DOHH2 (cell line): ENCODE measurements around the gene NR3C2.

ENCODE experiments used
- H3F3A ChIP-seq: fragments of 200-600 bp; sonication (generic), shearing (Covaris generic); 2 replicates; pipeline ENCODE4 v1.6.0; 2016; ENCODE audit warnings: antibody characterized with exemption, mild to moderate bottlenecking; ENCODE audit not compliant: control insufficient read depth, insufficient read depth
- H3K27ac ChIP-seq: fragments of 200-600 bp; sonication (generic); 2 replicates; pipeline ENCODE4 v1.5.1; 2014; ENCODE audit warnings: low read depth, mild to moderate bottlenecking, low read length, moderate library complexity
- H3K27me3 ChIP-seq: fragments of 200-600 bp; sonication (generic); 2 replicates; pipeline ENCODE4 v1.6.1; 2014; ENCODE audit warnings: mild to moderate bottlenecking, low read length, mixed read lengths; ENCODE audit not compliant: control insufficient read depth
- H3K36me3 ChIP-seq: fragments of 200-600 bp; sonication (generic); 2 replicates; pipeline ENCODE4 v1.6.1; 2014; ENCODE audit warnings: mild to moderate bottlenecking, low read length, moderate library complexity, mixed read lengths; ENCODE audit not compliant: control insufficient read depth
- H3K4me1 ChIP-seq: fragments of 200-600 bp; sonication (generic); 2 replicates; pipeline ENCODE4 v1.6.1; 2014; ENCODE audit warnings: mild to moderate bottlenecking, low read length, mixed read lengths; ENCODE audit not compliant: control insufficient read depth
- H3K4me2 ChIP-seq: fragments of 200-600 bp; sonication (generic); 2 replicates; pipeline ENCODE4 v1.6.0; 2014; ENCODE audit warnings: mild to moderate bottlenecking, low read length, moderate library complexity
- H3K4me3 ChIP-seq: fragments of 200-600 bp; sonication (generic); 2 replicates; pipeline ENCODE4 v1.5.1; 2014; ENCODE audit warnings: mild to moderate bottlenecking, low read length, mixed read lengths
- H3K79me2 ChIP-seq: fragments of 200-600 bp; sonication (generic); 2 replicates; pipeline ENCODE4 v1.6.1; 2014; ENCODE audit warnings: mild to moderate bottlenecking, low read length, mixed read lengths; ENCODE audit not compliant: control insufficient read depth
- H3K9me2 ChIP-seq: fragments of 200-600 bp; sonication (generic); replicated peaks from 2 replicates; pipeline ENCODE4 v1.6.1; 2014; ENCODE audit warnings: mild to moderate bottlenecking, low read length, mixed read lengths; ENCODE audit not compliant: control insufficient read depth
- H3K9me3 ChIP-seq: fragments of 200-600 bp; sonication (generic); 2 replicates; pipeline ENCODE4 v1.6.1; 2014; ENCODE audit warnings: antibody characterized with exemption, low read length, mixed read lengths; ENCODE audit not compliant: control insufficient read depth, insufficient read depth
- H4K20me1 ChIP-seq: fragments of 200-600 bp; sonication (generic); 2 replicates; pipeline ENCODE4 v1.6.0; 2014; ENCODE audit warnings: low read depth, mild to moderate bottlenecking, antibody characterized with exemption, low read length, moderate library complexity; ENCODE audit not compliant: control insufficient read depth, insufficient read depth
- CTCF ChIP-seq: fragments of 200-600 bp; sonication (generic); IDR thresholded peaks from one replicate; pipeline ENCODE4 v1.5.1; 2014; ENCODE audit warnings: antibody characterized with exemption, mild to moderate bottlenecking, low read depth, low read length; ENCODE audit not compliant: poor library complexity, severe bottlenecking
- EZH2phosphoT487 ChIP-seq: fragments of 200-600 bp; sonication (generic); IDR thresholded peaks from 2 replicates; pipeline ENCODE4 v1.6.1; 2017; ENCODE audit warnings: borderline replicate concordance, mild to moderate bottlenecking, antibody characterized with exemption, low read length, moderate library complexity, mixed read lengths

Gene NR3C2

GRCh38 chr4:148302416-148302815 lies 139.8 kb downstream of the NR3C2 start:
- no peaks in the 10 kb centered on the region for H3K36me3 ChIP-seq
- TF ChIP-seq CTCF (no peak), EZH2phosphoT487 (no peak)
- H4K20me1 ChIP-seq = no peaks in the 10 kb centered on the region
- no peak overlapping the region for H3K4me3 ChIP-seq
- no peak overlapping the region for H3K4me2 ChIP-seq
- no peaks in the 10 kb centered on the region for H3K79me2 ChIP-seq
- no peaks in the 10 kb centered on the region for H3F3A ChIP-seq
- H3K27me3 ChIP-seq = no peaks in the 10 kb centered on the region
- no peaks in the 10 kb centered on the region for H3K9me2 ChIP-seq
- H3K27ac ChIP-seq = no peak overlapping the region
- H3K4me1 ChIP-seq = no peaks in the 10 kb centered on the region
- peaks cover 6% of the 10 kb centered on the region; the same call in 1 of the 2 replicates for H3K9me3 ChIP-seq

GRCh38 chr4:148300877-148301276 lies 141.3 kb downstream of the NR3C2 start:
- no peaks in the 10 kb centered on the region for H3K36me3 ChIP-seq
- TF ChIP-seq EZH2phosphoT487 (no peak), CTCF (peak; percentile 20)
- peaks cover 6% of the 10 kb centered on the region; the same call in 1 of the 2 replicates for H3K9me3 ChIP-seq
- no peaks in the 10 kb centered on the region for H3K27me3 ChIP-seq
- H3K9me2 ChIP-seq = no peaks in the 10 kb centered on the region
- H3K4me2 ChIP-seq = no peak overlapping the region
- no peaks in the 10 kb centered on the region for H3F3A ChIP-seq
- no peak overlapping the region for H3K4me3 ChIP-seq
- no peak overlapping the region for H3K27ac ChIP-seq
- no peaks in the 10 kb centered on the region for H4K20me1 ChIP-seq
- H3K79me2 ChIP-seq = no peaks in the 10 kb centered on the region
- H3K4me1 ChIP-seq = no peaks in the 10 kb centered on the region

GRCh38 chr4:148299337-148299736 lies 142.9 kb downstream of the NR3C2 start:
- Histone ChIP-seq H3K36me3 (no peaks in the 10 kb centered on the region), H3K27me3 (no peaks in the 10 kb centered on the region), H3K9me2 (no peaks in the 10 kb centered on the region), H3K79me2 (no peaks in the 10 kb centered on the region), H3K4me3 (no peak overlapping the region), H3K9me3 (peaks cover 6% of the 10 kb centered on the region; the same call in 1 of the 2 replicates), H4K20me1 (no peaks in the 10 kb centered on the region), H3K27ac (no peak overlapping the region), H3F3A (no peaks in the 10 kb centered on the region), H3K4me2 (no peak overlapping the region), H3K4me1 (no peaks in the 10 kb centered on the region)
- TF ChIP-seq EZH2phosphoT487 = no peak
- TF ChIP-seq CTCF = no peak

GRCh38 chr4:148296498-148296897 lies 145.7 kb downstream of the NR3C2 start:
- peaks cover 6% of the 10 kb centered on the region; the same call in 1 of the 2 replicates for H3K9me3 ChIP-seq
- no peak overlapping the region for H3K4me2 ChIP-seq
- no peak overlapping the region for H3K4me3 ChIP-seq
- H3F3A ChIP-seq = no peaks in the 10 kb centered on the region
- H3K79me2 ChIP-seq = no peaks in the 10 kb centered on the region
- TF ChIP-seq CTCF = no peak
- no peak for TF ChIP-seq EZH2phosphoT487
- no peaks in the 10 kb centered on the region for H3K36me3 ChIP-seq
- no peak overlapping the region for H3K27ac ChIP-seq
- H3K9me2 ChIP-seq = no peaks in the 10 kb centered on the region
- H3K27me3 ChIP-seq = no peaks in the 10 kb centered on the region
- H3K4me1 ChIP-seq = no peaks in the 10 kb centered on the region
- H4K20me1 ChIP-seq = no peaks in the 10 kb centered on the region
